GM21515 (cell line): Measurements from ENCODE around the gene LRMDA.

ENCODE experiments used
- ATAC-seq: cut with Tn5 transposase; IDR thresholded peaks from one replicate; pipeline ENCODE4 v1.9.1; 2021; ENCODE audit not compliant: unreplicated experiment

LRMDA gene

DNA sequence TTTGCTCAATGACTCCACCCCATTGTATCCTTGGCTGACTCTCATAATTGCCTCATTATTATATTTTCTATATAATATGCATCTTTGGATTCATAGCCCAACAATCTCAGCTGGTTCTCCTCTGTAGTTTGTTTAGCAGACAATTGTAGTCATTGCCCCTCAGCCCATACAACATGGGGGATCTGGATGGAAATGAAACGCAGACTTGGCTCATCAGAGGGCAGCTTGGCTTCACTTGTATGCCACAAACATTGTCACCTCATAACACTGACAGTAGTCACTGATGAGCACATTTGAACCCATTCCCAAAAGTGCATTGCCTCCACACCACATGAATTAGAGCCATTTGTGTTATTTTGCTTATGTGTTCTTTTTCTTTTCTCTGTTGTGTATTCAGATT is 963.8 kb downstream of the LRMDA start:
- ATAC-seq = no peak

DNA sequence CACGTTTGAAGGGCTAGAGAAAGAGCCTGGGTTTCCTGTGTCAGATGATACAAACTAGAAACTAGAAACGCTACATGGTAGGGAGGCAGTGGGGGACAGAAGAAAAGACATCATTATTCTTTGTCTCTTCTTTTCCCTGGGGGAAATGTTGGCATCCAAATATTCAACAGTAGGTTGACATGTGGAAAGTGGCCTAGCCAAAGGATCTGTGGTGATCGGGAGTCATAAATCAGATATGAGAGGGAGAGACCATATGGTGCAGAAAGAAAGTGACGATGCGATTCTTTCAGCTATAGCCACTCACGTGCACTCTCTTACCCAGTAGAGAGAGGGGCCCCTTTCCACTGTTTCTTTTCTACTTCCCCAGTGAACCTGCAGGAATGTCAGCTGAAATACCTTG is 964.7 kb downstream of the LRMDA start:
- ATAC-seq = no peak

DNA sequence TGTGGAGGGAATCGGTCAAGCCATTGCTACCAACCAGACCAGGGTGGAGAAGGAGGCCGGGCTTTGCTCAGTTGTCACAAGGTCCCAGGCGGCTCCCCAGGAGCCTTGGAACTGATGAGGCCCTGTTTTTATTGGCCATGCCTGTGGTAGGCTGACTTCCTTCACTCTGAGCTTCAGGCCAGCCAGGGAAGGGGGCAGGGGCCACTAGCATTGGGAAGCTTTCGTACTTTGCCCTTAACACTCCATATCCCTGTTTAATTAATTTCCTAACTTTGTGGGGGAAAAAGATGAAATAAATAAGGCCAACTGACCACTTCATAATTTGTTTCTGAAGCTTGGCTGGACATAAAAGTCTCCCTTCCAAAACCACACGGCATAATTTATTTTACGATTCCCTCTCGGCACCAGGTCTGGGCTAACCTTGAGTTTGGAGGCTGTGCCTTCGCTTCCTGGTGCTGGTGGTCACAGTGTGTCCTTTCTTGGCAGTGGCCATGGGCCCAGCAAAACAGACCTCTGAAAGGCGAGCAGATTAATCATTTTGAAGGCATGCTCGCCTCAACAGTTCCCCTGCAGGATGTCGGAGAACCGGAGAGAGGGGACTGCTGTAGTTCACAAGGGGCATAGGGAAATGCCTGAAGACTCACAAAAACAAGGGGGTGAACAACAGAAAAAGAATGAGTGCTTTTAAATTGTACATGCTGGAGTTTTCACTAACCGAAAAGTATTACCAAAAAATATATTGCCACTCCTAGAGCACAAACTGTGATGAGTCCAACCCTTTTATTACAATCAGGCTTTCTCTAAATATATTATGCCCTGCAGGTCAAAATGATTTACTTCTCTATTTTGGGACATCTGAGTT is 966.0 kb downstream of the LRMDA start:
- no peak for ATAC-seq

DNA sequence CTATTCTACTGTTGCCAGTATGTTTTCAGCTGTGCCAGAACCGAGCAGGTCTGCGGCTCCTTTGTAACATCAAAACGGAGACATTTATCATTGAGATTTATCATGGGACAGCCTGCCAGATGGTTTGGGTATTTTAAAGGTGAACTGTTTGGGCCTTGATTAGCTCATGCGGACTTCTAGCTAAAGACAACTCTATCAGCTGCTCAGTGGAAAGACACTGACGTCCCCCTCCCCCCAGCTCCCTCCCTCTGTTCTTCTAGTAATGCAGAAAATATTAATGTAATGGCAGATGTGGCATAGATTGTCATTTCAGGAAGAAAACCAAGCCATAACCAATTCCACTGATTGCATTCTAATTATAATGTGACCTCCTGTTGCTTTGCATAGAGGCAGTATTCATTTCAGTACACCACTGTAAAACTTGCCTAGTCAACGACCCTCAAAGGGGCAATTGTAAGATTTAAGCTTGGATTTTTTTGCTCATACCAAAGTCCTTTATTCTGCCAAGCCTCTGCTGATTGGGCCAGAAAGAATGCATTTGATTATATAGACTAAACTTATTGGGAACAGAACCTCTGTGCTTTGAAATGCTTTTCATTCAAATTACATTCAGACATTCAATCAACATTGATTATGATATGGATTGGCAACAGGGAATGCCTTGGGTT is 966.8 kb downstream of the LRMDA start:
- no peak for ATAC-seq

DNA sequence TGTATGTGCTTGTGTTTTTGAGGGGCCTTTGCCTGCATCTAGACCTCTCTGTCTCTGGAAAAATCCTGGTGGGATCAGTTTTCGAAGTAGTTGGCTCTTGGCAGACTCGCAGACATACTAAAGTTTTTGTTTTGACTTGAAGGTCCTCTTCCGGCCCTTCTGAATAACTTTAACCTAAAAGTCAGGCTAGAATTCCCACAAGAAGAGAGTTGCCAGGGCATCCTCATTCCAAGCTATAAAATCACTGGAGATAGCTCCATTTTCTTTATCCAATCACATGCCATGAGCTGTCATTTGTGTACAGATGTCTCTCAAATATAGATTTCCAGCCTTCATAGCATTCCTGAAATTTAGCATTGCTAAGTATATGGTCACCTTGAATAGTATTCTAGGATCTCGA is 967.8 kb downstream of the LRMDA start:
- ATAC-seq = no peak

DNA sequence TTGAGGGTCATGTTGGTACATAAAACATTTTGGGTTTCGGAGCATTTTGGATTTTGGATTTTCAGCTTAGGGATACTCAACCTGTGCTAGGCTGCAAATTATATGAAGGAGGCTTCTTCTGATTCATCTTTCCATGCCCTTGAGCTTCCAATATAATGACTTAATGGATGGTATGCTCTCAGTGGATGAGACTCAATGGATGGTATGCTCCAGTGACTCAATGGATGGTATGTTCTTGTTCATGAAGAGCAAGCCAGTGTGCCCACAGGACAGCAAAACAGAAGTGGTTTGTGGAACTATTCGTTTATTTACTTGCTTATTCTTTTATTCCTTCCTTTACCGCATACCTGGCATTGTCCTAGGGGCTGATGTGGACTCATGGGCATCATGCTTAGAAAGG is 969.6 kb downstream of the LRMDA start:
- ATAC-seq = no peak

DNA sequence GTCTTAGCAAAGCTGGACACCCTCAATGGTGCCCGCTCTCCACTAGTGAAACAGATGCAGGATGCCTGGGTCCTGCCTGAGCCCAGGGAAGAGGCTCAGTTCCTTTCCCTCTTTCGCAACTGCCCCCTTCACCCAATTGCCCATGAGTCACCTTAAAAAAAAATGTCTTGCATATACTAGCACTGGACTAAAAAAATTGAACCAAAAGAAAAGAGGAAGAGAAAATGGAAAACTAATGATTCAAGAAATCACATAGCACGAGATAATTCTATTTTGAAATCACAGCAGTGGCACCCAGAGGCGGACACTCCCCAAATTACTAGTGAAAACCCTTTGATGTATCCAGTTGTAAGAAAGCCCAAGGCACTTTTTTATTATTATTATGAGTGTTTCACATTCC is 972.5 kb downstream of the LRMDA start:
- no peak for ATAC-seq

DNA sequence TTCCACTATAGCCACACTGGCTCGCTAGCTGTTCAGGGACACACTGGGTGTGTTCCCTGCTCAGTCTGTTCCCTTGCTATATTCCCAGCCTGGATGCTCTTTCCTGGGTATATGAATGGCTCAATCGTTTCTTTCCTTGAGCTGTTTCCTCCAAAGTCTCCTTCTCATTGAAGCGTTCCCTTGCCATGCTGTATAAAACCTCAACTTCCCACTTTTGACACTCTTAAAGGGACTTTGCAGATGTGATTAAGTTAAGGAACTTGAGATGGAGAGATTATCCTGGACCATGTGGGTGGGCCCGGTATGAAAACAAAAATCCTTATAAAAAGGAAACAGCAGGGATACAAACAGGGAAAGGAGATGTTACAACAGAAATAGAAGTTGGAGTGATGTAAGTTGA is 973.1 kb downstream of the LRMDA start:
- ATAC-seq = no peak

DNA sequence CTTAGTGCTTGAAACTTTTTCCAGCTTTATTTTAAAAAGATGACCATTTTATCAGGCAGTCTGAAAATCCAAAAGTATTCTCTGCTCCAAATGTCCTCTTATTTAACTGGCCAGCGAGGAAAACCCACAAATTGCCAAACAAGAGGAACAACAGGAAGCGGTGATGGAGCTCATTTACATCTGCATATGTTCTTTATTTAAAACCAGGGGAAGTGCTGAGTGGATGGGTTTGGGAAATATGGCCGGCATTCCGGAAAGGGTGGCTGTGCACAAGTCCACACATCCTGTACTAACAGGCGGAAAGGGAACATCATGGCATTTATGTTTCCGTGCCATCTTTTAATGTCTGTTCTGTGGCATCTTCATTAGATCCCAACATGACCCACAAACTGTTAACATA is 974.5 kb downstream of the LRMDA start:
- no peak for ATAC-seq

DNA sequence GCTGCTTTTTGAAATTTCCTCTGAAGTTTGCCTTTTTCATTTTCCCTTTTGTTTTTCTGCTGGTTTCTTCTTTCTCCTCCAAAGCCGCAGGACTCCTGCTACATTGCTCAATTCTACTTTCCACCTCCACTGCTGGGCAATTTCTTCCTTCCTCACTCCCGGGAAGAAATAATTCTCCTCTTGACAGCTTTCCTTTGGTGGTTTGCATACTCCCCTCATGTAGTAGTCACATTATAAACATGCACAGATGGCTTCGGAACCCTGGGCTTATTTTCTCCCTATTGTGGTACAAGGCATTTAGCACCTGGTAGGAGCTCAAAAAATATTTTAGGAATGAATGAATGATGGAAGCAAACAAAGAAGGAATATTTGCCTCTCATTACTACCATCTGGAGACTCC is 977.2 kb downstream of the LRMDA start:
- no peak for ATAC-seq

DNA sequence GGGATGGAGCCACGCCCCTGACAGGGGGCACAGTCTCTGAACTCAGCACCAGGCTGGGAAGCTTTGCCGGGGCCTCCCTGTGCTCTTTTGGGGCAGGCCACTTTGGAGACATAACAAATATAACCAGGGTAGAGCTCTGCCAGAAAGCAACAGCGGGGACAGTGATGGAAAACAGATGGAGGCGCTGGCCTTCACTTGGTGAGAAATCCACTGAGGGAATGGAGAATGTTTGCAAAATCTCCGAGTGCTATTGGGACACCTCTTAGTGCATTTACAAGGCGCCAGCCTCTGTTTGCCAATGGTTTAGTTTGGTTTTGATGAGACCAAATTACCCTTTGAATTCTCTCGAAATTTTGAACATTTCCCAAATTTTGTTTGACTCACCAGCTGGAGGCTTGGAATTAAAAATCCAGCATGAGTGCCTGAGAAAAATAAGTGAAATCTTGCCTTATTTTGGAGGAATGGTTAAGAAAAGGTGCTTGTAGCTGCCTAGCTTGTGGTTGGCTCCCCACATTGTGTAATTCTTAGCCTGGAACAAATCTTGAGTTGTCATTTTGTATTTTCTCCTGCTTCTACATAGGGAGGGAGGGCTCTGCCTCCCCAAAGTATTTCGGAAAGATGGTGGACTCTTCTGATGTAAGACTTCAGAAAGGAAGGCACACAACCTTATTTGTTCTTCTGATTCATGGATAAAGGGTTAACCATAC is 980.5 kb downstream of the LRMDA start:
- no peak for ATAC-seq

DNA sequence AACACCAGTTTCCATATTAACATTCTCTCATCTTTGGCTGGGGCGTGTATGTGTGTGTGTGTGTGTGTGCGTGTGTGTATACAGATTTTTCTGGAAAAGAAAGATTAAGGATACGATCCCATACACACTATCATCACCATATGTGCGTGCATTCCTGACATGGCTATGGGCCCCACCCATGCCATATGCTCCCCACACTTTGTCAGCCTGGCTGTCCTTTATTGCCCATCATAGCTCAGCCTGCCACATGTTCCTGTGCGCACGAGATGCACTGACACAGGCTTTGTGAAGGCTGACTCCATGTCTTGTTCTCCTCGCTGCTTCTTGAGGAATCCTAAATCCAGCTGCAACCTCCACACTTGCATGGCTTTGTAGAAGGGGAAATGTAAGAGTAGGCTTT is 984.1 kb downstream of the LRMDA start:
- ATAC-seq = no peak

DNA sequence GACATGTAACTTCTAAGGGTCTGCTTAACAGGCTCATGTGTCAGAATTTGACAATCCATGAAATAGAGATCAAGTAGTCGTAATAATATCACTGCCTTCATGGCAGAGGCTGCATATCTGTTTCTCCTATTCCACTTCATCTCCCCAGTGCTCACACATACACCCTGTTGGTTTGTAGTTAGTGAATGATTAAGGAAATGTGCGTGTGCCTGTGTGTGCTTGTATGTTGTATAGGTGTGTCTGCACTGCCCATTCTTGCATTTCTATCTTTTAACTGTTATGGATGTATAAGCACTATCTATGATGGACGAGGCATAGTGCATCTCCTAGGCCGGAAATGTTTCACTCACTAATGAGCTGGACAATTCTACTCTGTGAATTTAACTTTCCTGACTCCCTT is 985.2 kb downstream of the LRMDA start:
- no peak for ATAC-seq

DNA sequence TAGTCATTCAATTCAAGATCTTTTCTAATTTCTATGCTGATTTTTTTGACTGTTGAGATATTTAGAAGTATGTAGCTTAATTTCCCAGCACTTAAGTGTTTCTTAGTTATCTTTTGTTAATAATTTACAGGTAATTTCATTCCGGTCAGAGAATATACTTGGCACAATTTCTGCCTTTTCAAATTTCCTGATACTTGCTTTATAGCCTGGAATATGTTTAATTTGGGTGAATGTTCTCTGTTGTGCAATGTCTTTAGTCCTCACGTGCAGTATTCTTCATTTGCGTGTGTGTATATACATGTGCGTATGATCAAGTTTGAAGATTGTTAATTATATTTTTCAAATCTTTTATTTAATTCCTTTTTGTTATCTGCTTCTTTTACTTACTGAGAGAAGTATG is 989.3 kb downstream of the LRMDA start:
- no peak for ATAC-seq

DNA sequence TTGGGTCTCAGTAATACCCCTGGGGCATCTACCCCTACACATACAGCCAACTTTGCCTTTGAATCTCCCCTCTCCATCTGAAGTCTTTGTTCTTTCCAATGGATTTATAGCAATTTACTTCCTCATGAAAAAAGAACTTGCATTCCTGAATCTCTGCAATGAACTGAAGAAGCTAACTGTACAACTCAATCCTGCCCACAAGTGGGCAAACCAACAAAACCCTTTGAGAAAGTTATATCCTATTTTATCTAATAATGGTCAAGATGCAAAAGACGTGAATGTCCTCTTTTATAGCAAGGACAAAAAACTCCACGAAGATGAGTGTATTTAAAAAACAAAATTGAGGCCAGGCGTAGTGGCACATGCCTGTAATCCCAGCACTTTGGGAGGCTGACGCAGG is 991.3 kb downstream of the LRMDA start:
- ATAC-seq = no peak

DNA sequence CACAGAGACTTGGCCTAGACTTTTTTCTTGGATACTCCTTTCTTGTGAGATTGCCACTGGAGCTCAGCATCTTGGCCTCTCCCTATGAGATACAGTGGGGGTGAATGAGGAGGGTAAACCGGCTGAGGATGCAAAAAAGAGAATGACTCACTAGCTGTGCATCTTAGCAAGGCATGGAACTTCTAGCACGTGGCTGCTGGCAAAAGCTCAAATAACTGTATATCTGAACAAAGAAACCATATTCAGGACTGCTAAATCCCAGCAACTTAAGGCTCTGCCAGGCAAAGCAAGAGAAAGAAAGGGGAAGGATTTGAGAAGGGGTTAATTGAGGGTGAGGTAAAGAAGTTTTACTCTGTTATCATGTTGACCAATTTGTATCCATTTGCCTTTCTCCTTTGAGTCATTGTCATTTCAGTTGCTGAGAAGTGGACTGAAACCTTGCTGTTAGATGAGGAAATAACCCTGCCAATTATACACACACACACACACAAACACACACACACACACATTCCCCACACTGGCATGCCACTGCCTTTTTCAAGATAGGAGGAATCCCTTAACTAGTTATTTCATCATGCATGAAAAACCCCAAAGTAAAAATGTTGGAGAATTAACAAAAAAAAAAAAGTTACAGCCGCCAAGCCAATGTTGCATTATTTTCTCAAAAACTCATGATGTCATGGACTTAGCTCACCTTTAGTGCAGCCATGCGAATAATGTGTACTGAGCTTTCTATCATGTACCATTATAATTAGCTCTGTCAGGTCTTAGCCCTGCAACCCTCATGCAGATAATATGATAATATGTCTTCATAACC is 997.3 kb downstream of the LRMDA start:
- ATAC-seq = no peak

DNA sequence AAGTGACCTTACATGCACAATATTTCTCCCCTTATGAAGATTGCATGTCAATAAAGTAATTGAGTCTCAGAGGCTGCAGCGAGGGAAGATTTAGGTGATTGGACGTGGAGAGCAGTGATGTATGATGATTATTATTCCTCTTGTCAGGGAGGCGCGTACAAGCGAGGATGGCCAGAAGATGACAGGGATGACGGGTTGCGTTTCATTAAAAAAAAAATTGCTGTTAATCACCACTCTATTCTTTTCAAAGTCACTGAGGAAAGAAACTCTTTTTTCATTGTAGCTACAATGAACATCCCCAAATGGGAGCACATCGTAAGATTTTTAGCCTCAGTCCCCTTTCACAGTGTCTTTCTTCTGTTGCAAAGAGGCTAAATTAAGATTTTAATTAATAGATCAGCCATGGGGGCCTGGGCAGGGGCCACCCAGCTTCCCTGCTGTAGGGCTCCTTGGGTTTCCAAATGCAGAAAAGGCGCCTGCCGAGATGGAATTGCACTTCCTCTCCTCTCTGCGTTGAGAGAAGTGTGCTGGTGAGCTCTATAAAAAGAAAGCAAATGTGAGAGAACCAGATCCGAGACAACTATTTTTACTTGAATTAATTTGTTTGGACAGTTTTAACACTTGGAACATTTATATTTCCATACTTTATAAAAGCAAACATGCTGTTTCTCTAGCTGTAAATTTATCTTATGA is 998.1 kb downstream of the LRMDA start:
- ATAC-seq = no peak

DNA sequence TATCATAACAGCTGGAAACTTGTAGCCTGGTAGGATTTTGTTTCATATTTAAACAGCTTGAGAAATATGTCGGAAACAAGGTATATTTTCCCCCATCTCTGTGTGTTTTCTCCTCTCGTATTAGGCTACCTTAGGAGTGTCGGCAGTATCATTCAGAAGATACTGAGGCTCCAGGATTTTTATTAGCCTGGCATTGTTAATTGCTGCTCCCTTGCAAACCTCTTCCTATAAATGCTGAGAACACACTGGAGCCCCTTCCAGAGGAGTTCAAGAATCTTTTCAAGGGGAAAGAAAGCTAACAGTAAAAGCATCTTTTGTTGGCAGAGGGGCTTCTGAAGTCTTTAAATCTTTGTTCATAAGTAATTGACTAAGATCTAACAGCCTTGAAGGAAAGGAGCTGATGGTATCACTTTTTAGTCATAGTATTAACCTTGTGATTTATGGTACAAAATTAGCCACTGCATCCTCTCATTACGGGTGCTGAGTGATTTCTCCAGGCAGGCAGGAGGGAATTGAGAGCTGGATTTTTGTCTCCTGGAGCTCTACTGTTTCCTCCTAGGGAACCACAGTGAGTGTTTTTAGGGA is 998.7 kb downstream of the LRMDA start:
- no peak for ATAC-seq

DNA sequence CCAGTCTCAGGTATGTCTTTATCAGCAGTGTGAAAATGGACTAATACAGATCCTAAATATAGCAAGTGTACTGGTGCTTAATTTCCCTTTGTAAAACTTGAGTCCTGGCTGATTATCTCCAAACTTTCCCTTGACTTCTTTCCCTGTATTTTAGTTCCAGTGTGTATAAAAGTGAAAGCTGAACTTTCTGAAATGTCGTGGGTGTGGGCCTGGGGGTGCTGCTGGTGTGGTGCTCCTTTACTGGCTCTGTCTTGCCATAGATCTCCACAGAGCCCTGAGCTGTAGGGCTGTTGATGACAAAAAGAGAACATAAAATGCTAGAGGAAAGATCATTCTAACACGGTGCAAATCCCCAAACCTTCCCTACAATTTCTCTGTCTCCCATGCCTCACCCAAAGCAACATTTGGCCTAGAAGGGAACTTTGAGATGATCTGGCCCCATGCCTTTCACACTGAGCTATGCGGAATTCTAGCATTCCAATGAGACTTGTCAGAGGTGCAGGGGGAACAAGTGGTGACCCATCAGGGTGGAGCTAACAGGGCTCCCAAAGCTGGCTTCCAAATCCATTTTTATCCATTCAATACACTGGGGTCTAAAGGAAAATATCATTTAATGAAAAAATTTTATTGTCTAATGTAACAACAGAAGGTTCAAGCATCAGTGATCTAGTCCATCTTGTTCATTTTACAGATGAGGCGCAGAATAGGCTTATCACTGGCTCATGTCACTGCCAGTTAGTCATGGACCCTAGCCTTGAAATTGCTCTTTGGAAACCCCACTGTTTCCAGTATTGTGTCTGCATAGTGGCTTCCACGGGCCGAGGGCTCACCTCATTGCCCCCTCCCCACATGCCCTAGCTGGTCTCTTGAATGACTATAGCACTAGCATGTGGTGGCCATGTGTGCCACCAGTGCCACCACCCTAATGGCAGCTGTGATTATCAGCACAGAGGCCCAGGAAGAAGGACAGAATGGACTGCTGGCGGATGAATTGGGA is 1000.9 kb downstream of the LRMDA start:
- no peak for ATAC-seq
